ENCODE measurements around the gene TAT.

DNA sequence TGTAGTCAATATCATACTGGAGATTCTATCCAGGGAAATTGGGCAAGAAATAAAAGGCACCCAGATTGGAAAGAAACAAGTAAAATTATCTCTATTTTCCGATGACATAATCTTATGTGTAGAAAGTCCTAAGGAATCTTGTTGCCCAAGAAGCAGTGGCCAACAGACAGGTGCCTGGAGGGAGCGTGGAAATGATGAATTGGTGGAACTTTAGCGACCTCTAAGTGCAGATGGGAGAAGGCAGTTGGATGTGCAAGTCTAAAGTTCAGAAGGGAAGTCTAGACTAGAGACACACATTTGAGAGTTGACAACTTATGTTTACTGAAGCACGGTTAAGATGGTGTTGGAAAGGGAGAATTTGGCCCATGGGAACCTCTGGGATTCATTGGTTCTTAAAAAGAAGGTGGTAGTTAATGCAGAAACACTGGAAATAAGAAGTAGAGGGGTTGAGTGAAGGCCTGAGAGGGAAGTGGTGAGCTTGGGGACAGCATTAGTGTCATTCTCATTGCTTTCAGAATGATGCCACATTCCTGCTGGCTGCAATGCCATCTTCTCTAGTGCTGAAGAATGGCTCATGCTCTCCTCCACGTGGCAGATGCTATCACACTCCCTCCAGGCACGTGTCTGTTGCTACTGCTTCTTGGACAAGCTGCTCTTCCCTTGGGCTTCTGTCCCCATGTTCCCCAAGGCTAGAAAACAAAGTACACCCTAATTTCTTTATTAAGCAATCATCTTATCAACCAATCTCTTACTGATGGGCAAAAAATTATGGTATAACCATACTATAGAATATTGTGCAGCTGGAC lies 24.0 kb downstream of the TAT start:
- TF ChIP-seq, protein P1, sequence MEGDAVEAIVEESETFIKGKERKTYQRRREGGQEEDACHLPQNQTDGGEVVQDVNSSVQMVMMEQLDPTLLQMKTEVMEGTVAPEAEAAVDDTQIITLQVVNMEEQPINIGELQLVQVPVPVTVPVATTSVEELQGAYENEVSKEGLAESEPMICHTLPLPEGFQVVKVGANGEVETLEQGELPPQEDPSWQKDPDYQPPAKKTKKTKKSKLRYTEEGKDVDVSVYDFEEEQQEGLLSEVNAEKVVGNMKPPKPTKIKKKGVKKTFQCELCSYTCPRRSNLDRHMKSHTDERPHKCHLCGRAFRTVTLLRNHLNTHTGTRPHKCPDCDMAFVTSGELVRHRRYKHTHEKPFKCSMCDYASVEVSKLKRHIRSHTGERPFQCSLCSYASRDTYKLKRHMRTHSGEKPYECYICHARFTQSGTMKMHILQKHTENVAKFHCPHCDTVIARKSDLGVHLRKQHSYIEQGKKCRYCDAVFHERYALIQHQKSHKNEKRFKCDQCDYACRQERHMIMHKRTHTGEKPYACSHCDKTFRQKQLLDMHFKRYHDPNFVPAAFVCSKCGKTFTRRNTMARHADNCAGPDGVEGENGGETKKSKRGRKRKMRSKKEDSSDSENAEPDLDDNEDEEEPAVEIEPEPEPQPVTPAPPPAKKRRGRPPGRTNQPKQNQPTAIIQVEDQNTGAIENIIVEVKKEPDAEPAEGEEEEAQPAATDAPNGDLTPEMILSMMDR (IDR thresholded peaks at IDR 0.05), result peak; percentile 40
- TF ChIP-seq EZH2phosphoT487 (IDR thresholded peaks at IDR 0.05), result no peak

Measured in neural progenitor cell (in vitro differentiated cells).